IMR-90 (cell line): Measurements from ENCODE around the gene SULT1E1. TPM values are rescaled to one million over a fixed set of nuclear protein-coding genes. Genes with fewer than 3 reads are reported as not detected.

Experiments used
- ATAC-seq: fragments of 200-7000 bp; cut with Tn5 transposase; 2 replicates; pipeline ENCODE4 v1.9.1; 2020; ENCODE audit warnings: low read depth, mild to moderate bottlenecking, moderate library complexity
- BruUV-seq: library from RNA; stranded (reverse); fragments of 400-500 nt; replicated peaks from 2 replicates; lab custom pipeline; 2021; lab: Mats Ljungman, UMichigan
- CTCF ChIA-PET: fragments of 300-600 bp; formaldehyde crosslinking; extraction: SDS; loops from one replicate; lab custom pipeline; 2021; ENCODE audit warnings: antibody characterized with exemption; lab: Yijun Ruan, JAX
- POLR2A ChIA-PET: fragments of 300-600 bp; sonication (Branson Sonifier 250); formaldehyde crosslinking; loops from one replicate; lab custom pipeline; 2022; ENCODE audit warnings: antibody characterized with exemption; ENCODE audit not compliant: unreplicated experiment; lab: Charles Lee
- DNase-seq: peaks from one replicate; pipeline ENCODE4 v3.0.0; 2013
- H2AFZ ChIP-seq: replicated peaks from 2 replicates; pipeline ENCODE3; 2013; ENCODE audit warnings: low read length, mild to moderate bottlenecking; ENCODE audit not compliant: poor library complexity
- H2AK5ac ChIP-seq: 2 replicates; pipeline ENCODE4 v1.6.1; 2013; ENCODE audit warnings: low read depth, low read length, inconsistent platforms
- H2AK9ac ChIP-seq: replicated peaks from 2 replicates; pipeline ENCODE3; 2013; ENCODE audit warnings: mild to moderate bottlenecking, low read depth, low read length, moderate library complexity; ENCODE audit not compliant: poor library complexity
- H2BK120ac ChIP-seq: 2 replicates; pipeline ENCODE4 v1.6.1; 2013; ENCODE audit warnings: low read depth, low read length, inconsistent platforms
- H2BK15ac ChIP-seq: 3 replicates; pipeline ENCODE4 v1.6.1; 2013; ENCODE audit warnings: low read depth, low read length, inconsistent platforms
- H2BK20ac ChIP-seq: 2 replicates; pipeline ENCODE4 v1.6.1; 2013; ENCODE audit warnings: low read depth, mild to moderate bottlenecking, inconsistent platforms, low read length, moderate library complexity
- H2BK5ac ChIP-seq: 2 replicates; pipeline ENCODE4 v1.6.1; 2013; ENCODE audit warnings: mild to moderate bottlenecking, low read depth, low read length, inconsistent platforms; ENCODE audit not compliant: poor library complexity, severe bottlenecking
- H3K14ac ChIP-seq: replicated peaks from 2 replicates; pipeline ENCODE4 v1.6.1; 2013; ENCODE audit warnings: low read depth, low read length, inconsistent platforms
- H3K18ac ChIP-seq: 2 replicates; pipeline ENCODE4 v1.6.1; 2013; ENCODE audit warnings: low read depth, low read length, control low read depth
- H3K23ac ChIP-seq: 2 replicates; pipeline ENCODE4 v1.6.1; 2013; ENCODE audit warnings: low read depth, low read length, inconsistent platforms
- H3K27ac ChIP-seq: 2 replicates; pipeline ENCODE4 v1.5.1; 2013; ENCODE audit warnings: mild to moderate bottlenecking, control low read depth, low read length; ENCODE audit not compliant: insufficient read depth
- H3K27me3 ChIP-seq: 2 replicates; pipeline ENCODE4 v1.6.1; 2013; ENCODE audit warnings: low read length; ENCODE audit not compliant: control insufficient read depth, insufficient read depth
- H3K36me3 ChIP-seq: 2 replicates; pipeline ENCODE4 v1.6.1; 2013; ENCODE audit warnings: low read length, mixed read lengths; ENCODE audit not compliant: control insufficient read depth, insufficient read depth
- H3K4ac ChIP-seq: 2 replicates; pipeline ENCODE4 v1.6.1; 2013; ENCODE audit warnings: low read depth, low read length, inconsistent platforms
- H3K4me1 ChIP-seq: 2 replicates; pipeline ENCODE4 v1.6.1; 2013; ENCODE audit warnings: low read length, mixed read lengths; ENCODE audit not compliant: control insufficient read depth, insufficient read depth
- H3K4me2 ChIP-seq: 2 replicates; pipeline ENCODE4 v1.6.1; 2013; ENCODE audit warnings: low read depth, mild to moderate bottlenecking, control low read depth, low read length, moderate library complexity
- H3K4me3 ChIP-seq: 2 replicates; pipeline ENCODE4 v1.5.1; 2013; ENCODE audit warnings: low read depth, mild to moderate bottlenecking, control low read depth, low read length, moderate library complexity; ENCODE audit not compliant: insufficient read depth
- H3K56ac ChIP-seq: 2 replicates; pipeline ENCODE4 v1.6.1; 2013; ENCODE audit warnings: low read length, inconsistent platforms; ENCODE audit not compliant: insufficient read depth; ENCODE audit errors: extremely low read depth
- H3K79me1 ChIP-seq, 2 experiments: 2 replicates each; pipeline ENCODE4 v1.6.1; 2013; ENCODE audit warnings: low read length in 2 of 2, inconsistent platforms in 1 of 2, low read depth in 1 of 2
- H3K9ac ChIP-seq: 2 replicates; pipeline ENCODE4 v1.6.1; 2013; ENCODE audit warnings: low read depth, low read length, control low read depth
- H3K9me1 ChIP-seq: 2 replicates; pipeline ENCODE4 v1.6.1; 2013; ENCODE audit warnings: low read length, inconsistent platforms; ENCODE audit not compliant: insufficient read depth
- H3K9me3 ChIP-seq: 2 replicates; pipeline ENCODE4 v1.6.1; 2013; ENCODE audit warnings: low read length; ENCODE audit not compliant: control insufficient read depth, insufficient read depth
- H4K20me1 ChIP-seq: 2 replicates; pipeline ENCODE4 v1.6.1; 2013; ENCODE audit warnings: low read length, inconsistent platforms; ENCODE audit not compliant: insufficient read depth
- H4K5ac ChIP-seq: 2 replicates; pipeline ENCODE4 v1.6.1; 2013; ENCODE audit warnings: mild to moderate bottlenecking, low read depth, low read length, control low read depth
- H4K8ac ChIP-seq, 2 experiments: 2 replicates each; pipeline ENCODE4 v1.6.1; 2013; ENCODE audit warnings: low read depth in 2 of 2, low read length in 2 of 2, control low read depth in 1 of 2, inconsistent platforms in 1 of 2
- H4K91ac ChIP-seq: 2 replicates; pipeline ENCODE4 v1.6.1; 2013; ENCODE audit warnings: low read depth, low read length, inconsistent platforms; ENCODE audit not compliant: insufficient read depth
- FOS ChIP-seq: fragments of 150-350 bp; IDR thresholded peaks from 2 replicates; pipeline ENCODE4 v1.6.1; 2016; ENCODE audit warnings: low read depth, low read length
- MAZ ChIP-seq: IDR thresholded peaks from 2 replicates; pipeline ENCODE4 v1.6.1; 2012; ENCODE audit warnings: low read depth, mild to moderate bottlenecking, low read length, improper control_type of control experiment, moderate library complexity, borderline replicate concordance
- POLR2A ChIP-seq: IDR thresholded peaks from 2 replicates; pipeline ENCODE4 v1.6.1; 2012; ENCODE audit warnings: mild to moderate bottlenecking, low read depth, low read length
- RAD21 ChIP-seq: IDR thresholded peaks from 2 replicates; pipeline ENCODE4 v1.6.1; 2012; ENCODE audit warnings: low read length, improper control_type of control experiment
- RCOR1 ChIP-seq: IDR thresholded peaks from 2 replicates; pipeline ENCODE4 v1.6.1; 2012; ENCODE audit warnings: mild to moderate bottlenecking, low read length, improper control_type of control experiment; ENCODE audit not compliant: insufficient replicate concordance
- SMC3 ChIP-seq: fragments of 150-350 bp; IDR thresholded peaks from 2 replicates; pipeline ENCODE4 v1.6.1; 2016; ENCODE audit warnings: low read depth, mild to moderate bottlenecking, antibody characterized with exemption, low read length, moderate library complexity
- WGBS, 2 experiments: methylation state at CpG; one replicate each; pipeline versions ENCODE4 v1.1.5 to v1.1.7; 2013; ENCODE audit warnings: missing lambda C conversion rate in 2 of 2; ENCODE audit not compliant: insufficient read length in 1 of 2; ENCODE audit errors: extremely low coverage in 2 of 2; 5-methylcytosine and 5-hydroxymethylcytosine counted together
- dilution Hi-C: fragments of 300-500 bp; cut with HindIII; formaldehyde crosslinking; loops from one replicate; pipeline ENCODE4 v1.14.3; 2018; ENCODE audit warnings: low sequenced_read_pairs; ENCODE audit not compliant: unreplicated experiment
- in situ Hi-C: fragments of 300-500 bp; cut with MboI; formaldehyde crosslinking; loops from 3 replicates; pipeline ENCODE4 v1.14.3; 2019; ENCODE audit warnings: low sequenced_read_pairs, inconsistent platforms, mixed read lengths
- intact Hi-C: fragments of 100-400 bp; cut with micrococcal nuclease; formaldehyde crosslinking; loops from 2 replicates; pipeline ENCODE4 v1.10.0; 2022
- polyA plus RNA-seq, 3 experiments: library from polyadenylated mRNA; depleted of rRNA; stranded (reverse); fragments of >200 nt; gene quantifications; 2 replicates each; pipeline ENCODE4 v1.2.3, GENCODE V29; 2012; ENCODE audit warnings: low replicate concordance in 1 of 3
- total RNA-seq: library from RNA; depleted of rRNA; stranded (reverse); fragments of >200 nt; gene quantifications from 2 replicates; pipeline ENCODE4 v1.2.3, GENCODE V29; 2012
- TF ChIP-seq, protein P1 (sequence below): fragments of 150-350 bp; IDR thresholded peaks from 2 replicates; pipeline ENCODE4 v1.6.1; 2017; ENCODE audit warnings: mild to moderate bottlenecking, antibody characterized with exemption, low read length, low read depth
- TF ChIP-seq, protein P2 (sequence below): conservative IDR thresholded peaks from 2 replicates; pipeline ENCODE4 v1.5.1; 2012; ENCODE audit warnings: mild to moderate bottlenecking, low read depth, low read length, improper control_type of control experiment

Gene SULT1E1
- total and polyA plus RNA-seq, 2 of the 4 experiments (the other 2 are of a cell fraction), result not detected

DNA sequence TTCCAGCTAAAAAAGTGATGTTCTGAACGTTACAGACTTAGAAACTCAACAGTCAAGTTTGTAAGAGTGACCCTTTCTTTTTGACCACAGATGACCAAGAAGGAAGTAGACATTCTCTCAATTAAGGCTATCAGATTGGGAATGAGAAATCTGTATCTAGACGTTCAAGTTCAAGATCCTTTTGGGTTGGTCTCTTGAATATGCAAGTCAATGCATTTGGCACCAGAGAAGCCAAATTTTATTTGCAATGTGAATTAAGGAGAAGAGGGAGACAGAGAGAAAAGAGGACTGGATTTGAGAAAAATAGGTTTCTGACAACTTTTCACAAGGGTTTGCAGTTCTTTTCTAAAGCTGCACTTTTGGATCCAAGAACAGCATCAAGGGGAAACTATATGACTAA, 17.5 kb upstream of the SULT1E1 start:
- CTCF ChIA-PET, result no interaction called here
- Histone ChIP-seq H4K91ac (no peak overlapping the region), H3K4me2 (no peak overlapping the region), H2AK9ac (no peak overlapping the region), H2BK120ac (no peak overlapping the region), H3K9me1 (no peaks in the 10 kb centered on the region), H2AFZ (no peak overlapping the region), H3K4ac (no peak overlapping the region), H2BK15ac (no peak overlapping the region), H3K18ac (no peak overlapping the region), H4K20me1 (no peaks in the 10 kb centered on the region), H4K5ac (no peak overlapping the region), H2BK20ac (no peak overlapping the region), H3K27ac (no peak overlapping the region), H3K23ac (no peak overlapping the region), H3K27me3 (no peaks in the 10 kb centered on the region), H3K4me1 (no peaks in the 10 kb centered on the region), H4K8ac (no peak overlapping the region), H3K4me3 (no peak overlapping the region), H2BK5ac (no peak overlapping the region), H3K14ac (no peak overlapping the region), H3K9me3 (no peaks in the 10 kb centered on the region), H3K9ac (no peak overlapping the region), H2AK5ac (no peak overlapping the region), H3K36me3 (no peaks in the 10 kb centered on the region), H3K56ac (no peak overlapping the region), H3K79me1 (no peaks in the 10 kb centered on the region)
- ATAC-seq (no peak), DNase-seq (no peak)
- 40% methylated on average over 1 of the region's 2 CpGs; no CpG with 5 or more reads in 1 of the 2 experiments for WGBS, 2 experiments
- intact Hi-C loops, result no loop called here
- TF ChIP-seq SMC3 (no peak), MAZ (no peak), POLR2A (no peak), RAD21 (no peak), RCOR1 (no peak), FOS (no peak)
- TF ChIP-seq, protein P1, sequence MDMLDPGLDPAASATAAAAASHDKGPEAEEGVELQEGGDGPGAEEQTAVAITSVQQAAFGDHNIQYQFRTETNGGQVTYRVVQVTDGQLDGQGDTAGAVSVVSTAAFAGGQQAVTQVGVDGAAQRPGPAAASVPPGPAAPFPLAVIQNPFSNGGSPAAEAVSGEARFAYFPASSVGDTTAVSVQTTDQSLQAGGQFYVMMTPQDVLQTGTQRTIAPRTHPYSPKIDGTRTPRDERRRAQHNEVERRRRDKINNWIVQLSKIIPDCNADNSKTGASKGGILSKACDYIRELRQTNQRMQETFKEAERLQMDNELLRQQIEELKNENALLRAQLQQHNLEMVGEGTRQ, result no peak
- TF ChIP-seq, protein P2, sequence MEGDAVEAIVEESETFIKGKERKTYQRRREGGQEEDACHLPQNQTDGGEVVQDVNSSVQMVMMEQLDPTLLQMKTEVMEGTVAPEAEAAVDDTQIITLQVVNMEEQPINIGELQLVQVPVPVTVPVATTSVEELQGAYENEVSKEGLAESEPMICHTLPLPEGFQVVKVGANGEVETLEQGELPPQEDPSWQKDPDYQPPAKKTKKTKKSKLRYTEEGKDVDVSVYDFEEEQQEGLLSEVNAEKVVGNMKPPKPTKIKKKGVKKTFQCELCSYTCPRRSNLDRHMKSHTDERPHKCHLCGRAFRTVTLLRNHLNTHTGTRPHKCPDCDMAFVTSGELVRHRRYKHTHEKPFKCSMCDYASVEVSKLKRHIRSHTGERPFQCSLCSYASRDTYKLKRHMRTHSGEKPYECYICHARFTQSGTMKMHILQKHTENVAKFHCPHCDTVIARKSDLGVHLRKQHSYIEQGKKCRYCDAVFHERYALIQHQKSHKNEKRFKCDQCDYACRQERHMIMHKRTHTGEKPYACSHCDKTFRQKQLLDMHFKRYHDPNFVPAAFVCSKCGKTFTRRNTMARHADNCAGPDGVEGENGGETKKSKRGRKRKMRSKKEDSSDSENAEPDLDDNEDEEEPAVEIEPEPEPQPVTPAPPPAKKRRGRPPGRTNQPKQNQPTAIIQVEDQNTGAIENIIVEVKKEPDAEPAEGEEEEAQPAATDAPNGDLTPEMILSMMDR, result no peak
- POLR2A ChIA-PET, result no interaction called here
- in situ Hi-C loops, result no loop called here
- no TSS peak for BruUV-seq
- dilution Hi-C loops, result no loop called here
